Measurements from ENCODE around the gene ATP8B4.

Gene ATP8B4

GRCh38 chr15:49831206-49831965 is 287.6 kb downstream of the ATP8B4 start:
- DNase-seq (ENCODE audit: low read depth) = peak; percentile 94
- TF ChIP-seq CTCF (conservative IDR thresholded peaks at IDR 0.05; ENCODE audit: low read depth, low read length) = no peak

GRCh38 chr15:49830391-49830790 is 288.6 kb downstream of the ATP8B4 start:
- no peak overlapping the region for H3K4me3 ChIP-seq (ENCODE audit: low read depth, low read length)
- DNase-seq (ENCODE audit: low read depth) = peak; percentile 90
- no peak for TF ChIP-seq CTCF (conservative IDR thresholded peaks at IDR 0.05; ENCODE audit: low read depth, low read length)

More at GRCh38 chr15:49831206-49831965, 287.6 kb downstream of the ATP8B4 start:
- no peak overlapping the region for H3K4me3 ChIP-seq (ENCODE audit: low read depth, low read length)

GRCh38 chr15:49827311-49827710 is 291.7 kb downstream of the ATP8B4 start:
- no peak overlapping the region for H3K4me3 ChIP-seq (ENCODE audit: low read depth, low read length)
- TF ChIP-seq CTCF (conservative IDR thresholded peaks at IDR 0.05; ENCODE audit: low read depth, low read length) = no peak
- no peak for DNase-seq (ENCODE audit: low read depth)

- DNase-seq (ENCODE audit: low read depth) = no peak
- no peak for TF ChIP-seq CTCF (conservative IDR thresholded peaks at IDR 0.05; ENCODE audit: low read depth, low read length)
- H3K4me3 ChIP-seq (ENCODE audit: low read depth, low read length) = no peak overlapping the region
These were observed 292.3 kb downstream of the ATP8B4 start for GRCh38 chr15:49826640-49827234.

- no peak for DNase-seq (ENCODE audit: low read depth)
- TF ChIP-seq CTCF (conservative IDR thresholded peaks at IDR 0.05; ENCODE audit: low read depth, low read length) = no peak
- no peak overlapping the region for H3K4me3 ChIP-seq (ENCODE audit: low read depth, low read length)
These were observed 294.3 kb downstream of the ATP8B4 start for GRCh38 chr15:49824775-49825099.

GRCh38 chr15:49823987-49824774 is 294.9 kb downstream of the ATP8B4 start:
- DNase-seq (ENCODE audit: low read depth) = no peak
- no peak overlapping the region for H3K4me3 ChIP-seq (ENCODE audit: low read depth, low read length)
- no peak for TF ChIP-seq CTCF (conservative IDR thresholded peaks at IDR 0.05; ENCODE audit: low read depth, low read length)

Measured in choroid plexus epithelial cell (primary cell).